OCI-LY1 (cell line): ENCODE measurements around the gene ANXA3.
A peak's percentile ranks its signal among the peaks of the same experiment; 100 is the strongest.

Experiments used
- H2AFZ ChIP-seq: fragments of 200-600 bp; sonication (generic), shearing (Covaris generic); 2 replicates; pipeline ENCODE4 v1.6.0; 2014; ENCODE audit warnings: antibody characterized with exemption, mild to moderate bottlenecking, low read length
- H3F3A ChIP-seq: fragments of 200-600 bp; sonication (generic), shearing (Covaris generic); 2 replicates; pipeline ENCODE4 v1.6.0; 2014; ENCODE audit warnings: mild to moderate bottlenecking, antibody characterized with exemption, low read length, moderate library complexity; ENCODE audit not compliant: insufficient read depth
- H3K27ac ChIP-seq: fragments of 200-600 bp; sonication (generic); 2 replicates; pipeline ENCODE4 v1.5.1; 2014; ENCODE audit warnings: low read length, mixed run types, mild to moderate bottlenecking, low read depth; ENCODE audit not compliant: poor library complexity, severe bottlenecking
- H3K27me3 ChIP-seq: fragments of 200-600 bp; sonication (generic); 2 replicates; pipeline ENCODE4 v1.6.0; 2014; ENCODE audit warnings: antibody characterized with exemption, mild to moderate bottlenecking, low read length, moderate library complexity; ENCODE audit not compliant: insufficient read depth
- H3K36me3 ChIP-seq: fragments of 200-600 bp; sonication (generic); 2 replicates; pipeline ENCODE4 v1.6.1; 2014; ENCODE audit warnings: mild to moderate bottlenecking, antibody characterized with exemption, low read length, moderate library complexity, mixed read lengths; ENCODE audit not compliant: insufficient read depth
- H3K4me1 ChIP-seq: fragments of 200-600 bp; sonication (generic); 2 replicates; pipeline ENCODE4 v1.5.1; 2014; ENCODE audit warnings: mild to moderate bottlenecking, low read length, moderate library complexity; ENCODE audit not compliant: insufficient read depth, severe bottlenecking
- H3K4me2 ChIP-seq: fragments of 200-600 bp; sonication (generic), shearing (Covaris generic); 2 replicates; pipeline ENCODE4 v1.6.1; 2014; ENCODE audit warnings: low read length
- H3K4me3 ChIP-seq: fragments of 200-600 bp; sonication (generic); 2 replicates; pipeline ENCODE4 v1.5.1; 2014; ENCODE audit warnings: low read length, low read depth, mild to moderate bottlenecking, mixed read lengths; ENCODE audit not compliant: poor library complexity, severe bottlenecking
- H3K79me2 ChIP-seq: fragments of 200-600 bp; shearing (Covaris generic); 2 replicates; pipeline ENCODE4 v1.6.1; 2016; ENCODE audit warnings: mixed run types, low read length, mixed read lengths; ENCODE audit not compliant: insufficient read depth
- H3K9ac ChIP-seq: fragments of 200-600 bp; sonication (generic), shearing (Covaris generic); 2 replicates; pipeline ENCODE4 v1.6.1; 2014; ENCODE audit warnings: mild to moderate bottlenecking, low read length, mixed read lengths
- H3K9me2 ChIP-seq: fragments of 200-600 bp; sonication (generic), shearing (Covaris generic); 2 replicates; pipeline ENCODE4 v1.6.1; 2014; ENCODE audit warnings: low read depth, mild to moderate bottlenecking, low read length, mixed read lengths
- H3K9me3 ChIP-seq: fragments of 200-600 bp; shearing (Covaris generic); 2 replicates; pipeline ENCODE4 v1.6.1; 2014; ENCODE audit warnings: low read length, mixed read lengths
- H4K20me1 ChIP-seq: fragments of 200-600 bp; sonication (generic), shearing (Covaris generic); 2 replicates; pipeline ENCODE4 v1.6.0; 2016; ENCODE audit warnings: mild to moderate bottlenecking, low read length; ENCODE audit not compliant: insufficient read depth
- CTCF ChIP-seq: fragments of 200-600 bp; sonication (generic), shearing (Covaris generic); IDR thresholded peaks from 2 replicates; pipeline ENCODE4 v1.5.1; 2017; ENCODE audit warnings: mild to moderate bottlenecking, antibody characterized with exemption, low read length, moderate library complexity, mixed read lengths
- EZH2 ChIP-seq: fragments of 200-600 bp; sonication (generic), shearing (Covaris generic); IDR thresholded peaks from 2 replicates; pipeline ENCODE4 v1.8.0; 2017; ENCODE audit warnings: borderline replicate concordance, mixed run types, mild to moderate bottlenecking, antibody characterized with exemption, low read length, moderate library complexity, mixed read lengths

The ANXA3 gene

GRCh38 chr4:78644744-78645330, 93.3 kb downstream of the ANXA3 start:
- H3K27ac ChIP-seq, result no peak overlapping the region
- H3K27me3 ChIP-seq, result no peaks in the 10 kb centered on the region
- H3K36me3 ChIP-seq, result no peaks in the 10 kb centered on the region
- H3F3A ChIP-seq, result no peaks in the 10 kb centered on the region
- H3K4me3 ChIP-seq, result no peak overlapping the region
- H3K9me2 ChIP-seq, result no peaks in the 10 kb centered on the region
- no peak for TF ChIP-seq EZH2
- TF ChIP-seq CTCF, result peak; percentile 77
- no peaks in the 10 kb centered on the region for H3K9me3 ChIP-seq
- no peak overlapping the region for H3K9ac ChIP-seq
- no peaks in the 10 kb centered on the region for H4K20me1 ChIP-seq
- no peaks in the 10 kb centered on the region for H3K4me1 ChIP-seq
- no peak overlapping the region for H2AFZ ChIP-seq
- no peak overlapping the region for H3K4me2 ChIP-seq
- no peaks in the 10 kb centered on the region for H3K79me2 ChIP-seq

GRCh38 chr4:78645853-78646757, 94.5 kb downstream of the ANXA3 start:
- Histone ChIP-seq H3K9me3 (no peaks in the 10 kb centered on the region), H3K4me3 (no peak overlapping the region), H3K4me1 (no peaks in the 10 kb centered on the region), H3K9ac (no peak overlapping the region), H3K9me2 (no peaks in the 10 kb centered on the region), H3K27me3 (no peaks in the 10 kb centered on the region), H4K20me1 (no peaks in the 10 kb centered on the region), H3K27ac (no peak overlapping the region), H3K79me2 (no peaks in the 10 kb centered on the region), H3F3A (no peaks in the 10 kb centered on the region), H3K4me2 (no peak overlapping the region), H3K36me3 (no peaks in the 10 kb centered on the region), H2AFZ (no peak overlapping the region)
- no peak for TF ChIP-seq EZH2
- TF ChIP-seq CTCF, result no peak

- Histone ChIP-seq H3K27ac (no peak overlapping the region), H3K79me2 (no peaks in the 10 kb centered on the region), H3K4me3 (no peak overlapping the region), H3K9ac (no peak overlapping the region), H3K27me3 (no peaks in the 10 kb centered on the region), H3K4me1 (no peaks in the 10 kb centered on the region), H2AFZ (no peak overlapping the region), H3K9me2 (no peaks in the 10 kb centered on the region), H4K20me1 (no peaks in the 10 kb centered on the region), H3K9me3 (no peaks in the 10 kb centered on the region), H3F3A (no peaks in the 10 kb centered on the region), H3K36me3 (no peaks in the 10 kb centered on the region), H3K4me2 (no peak overlapping the region)
- TF ChIP-seq CTCF (no peak), EZH2 (no peak)
These were observed 95.7 kb downstream of the ANXA3 start for GRCh38 chr4:78647272-78647671.
